Neural progenitor cell (in vitro differentiated cells): ENCODE data around the gene KDM7A. TPM values are rescaled to one million over a fixed set of nuclear protein-coding genes. Genes with fewer than 3 reads are reported as not detected.

Experiments used
- DNase-seq: peaks from one replicate; pipeline ENCODE4 v3.0.0-alpha.2; 2016; ENCODE audit warnings: low spot score
- H2AFZ ChIP-seq: fragments of 200-600 bp; sonication (generic); replicated peaks from 2 replicates; pipeline ENCODE4 v1.6.1; 2016; ENCODE audit warnings: antibody characterized with exemption
- H3F3A ChIP-seq: fragments of 200-600 bp; sonication (generic); 2 replicates; pipeline ENCODE4 v1.6.1; 2016; ENCODE audit warnings: antibody characterized with exemption, low read depth
- H3K27ac ChIP-seq: fragments of 200-600 bp; sonication (generic); 2 replicates; pipeline ENCODE4 v1.5.1; 2016; ENCODE audit warnings: mild to moderate bottlenecking
- H3K27me3 ChIP-seq: fragments of 200-600 bp; sonication (generic); 2 replicates; pipeline ENCODE4 v1.6.1; 2016; ENCODE audit warnings: mild to moderate bottlenecking, moderate library complexity
- H3K36me3 ChIP-seq: fragments of 200-600 bp; sonication (generic); 2 replicates; pipeline ENCODE4 v1.5.1; 2016
- H3K4me1 ChIP-seq: fragments of 200-600 bp; sonication (generic); 2 replicates; pipeline ENCODE4 v1.6.1; 2016; ENCODE audit warnings: mixed run types
- H3K4me2 ChIP-seq: fragments of 200-600 bp; sonication (generic); 2 replicates; pipeline ENCODE4 v1.6.1; 2016
- H3K4me3 ChIP-seq: fragments of 200-600 bp; sonication (generic); 2 replicates; pipeline ENCODE4 v1.5.1; 2016
- H3K79me2 ChIP-seq: fragments of 200-600 bp; sonication (generic); 2 replicates; pipeline ENCODE4 v1.6.1; 2016; ENCODE audit warnings: low read depth
- H3K9ac ChIP-seq: fragments of 200-600 bp; sonication (generic); 2 replicates; pipeline ENCODE4 v1.6.1; 2016
- H3K9me3 ChIP-seq: fragments of 200-600 bp; sonication (generic); 2 replicates; pipeline ENCODE4 v1.5.1; 2016; ENCODE audit warnings: low read depth
- H4K20me1 ChIP-seq: fragments of 200-600 bp; sonication (generic); 2 replicates; pipeline ENCODE4 v1.6.1; 2016; ENCODE audit warnings: low read depth
- H3K27ac Mint-ChIP-seq: 3 replicates; pipeline ENCODE4 v1.8.0; 2021; ENCODE audit warnings: mixed read lengths
- H3K27me3 Mint-ChIP-seq: 2 replicates; pipeline ENCODE4 v1.8.0; 2022; ENCODE audit warnings: low read depth, mild to moderate bottlenecking, inconsistent platforms, moderate library complexity, mixed read lengths; ENCODE audit not compliant: insufficient read depth
- H3K36me3 Mint-ChIP-seq: 3 replicates; pipeline ENCODE4 v1.8.0; 2021; ENCODE audit warnings: mixed read lengths
- H3K4me1 Mint-ChIP-seq: 3 replicates; pipeline ENCODE4 v1.8.0; 2021; ENCODE audit warnings: mixed read lengths
- H3K4me3 Mint-ChIP-seq: 3 replicates; pipeline ENCODE4 v1.8.0; 2021; ENCODE audit warnings: mild to moderate bottlenecking, moderate library complexity, mixed read lengths
- H3K9me3 Mint-ChIP-seq: 3 replicates; pipeline ENCODE4 v1.8.0; 2020; ENCODE audit warnings: mixed read lengths
- CTCF ChIP-seq: fragments of 200-600 bp; sonication (generic); IDR thresholded peaks from 2 replicates; pipeline ENCODE4 v1.5.1; 2017; ENCODE audit warnings: antibody characterized with exemption, mild to moderate bottlenecking
- EZH2 ChIP-seq: fragments of 200-600 bp; sonication (generic); IDR thresholded peaks from 2 replicates; pipeline ENCODE4 v1.6.1; 2017; ENCODE audit warnings: antibody characterized with exemption, mild to moderate bottlenecking, moderate library complexity
- EZH2phosphoT487 ChIP-seq: fragments of 200-600 bp; sonication (generic); IDR thresholded peaks from 2 replicates; pipeline ENCODE4 v1.6.1; 2017; ENCODE audit warnings: antibody characterized with exemption
- total RNA-seq: library from RNA; depleted of rRNA; stranded (reverse); fragments of >200 nt; gene quantifications from 2 replicates; pipeline ENCODE4 v1.2.3, GENCODE V29; 2015; ENCODE audit warnings: low replicate concordance

KDM7A gene
- total RNA-seq, 1 donor from 2014 or later, result 13.6 TPM

GRCh38 chr7:140141256-140141655 lies 35.5 kb downstream of the KDM7A start:
- no peaks in the 10 kb centered on the region for H3K36me3 ChIP-seq
- no peaks in the 10 kb centered on the region for H3K27me3 Mint-ChIP-seq
- H3F3A ChIP-seq, result no peaks in the 10 kb centered on the region
- H3K36me3 Mint-ChIP-seq, result peaks cover 8% of the 10 kb centered on the region
- no peaks in the 10 kb centered on the region for H3K27me3 ChIP-seq
- peaks cover 4% of the 10 kb centered on the region for H3K9me3 Mint-ChIP-seq
- peaks cover 8% of the 10 kb centered on the region for H3K79me2 ChIP-seq
- DNase-seq, result no peak
- no peak overlapping the region for H3K27ac Mint-ChIP-seq
- no peaks in the 10 kb centered on the region for H3K9me3 ChIP-seq
- H3K27ac ChIP-seq, result no peak overlapping the region
- no peaks in the 10 kb centered on the region for H3K4me1 ChIP-seq
- H3K4me3 ChIP-seq, result no peak overlapping the region
- TF ChIP-seq EZH2 (no peak), CTCF (no peak), EZH2phosphoT487 (no peak)
- no peak overlapping the region for H3K9ac ChIP-seq
- no peak overlapping the region for H3K4me3 Mint-ChIP-seq
- no peaks in the 10 kb centered on the region for H4K20me1 ChIP-seq
- H2AFZ ChIP-seq, result no peak overlapping the region
- H3K4me1 Mint-ChIP-seq, result no peaks in the 10 kb centered on the region
- H3K4me2 ChIP-seq, result no peak overlapping the region

- H2AFZ ChIP-seq, result no peak overlapping the region
- DNase-seq, result no peak
- H3K9me3 ChIP-seq, result no peaks in the 10 kb centered on the region
- no peak for TF ChIP-seq EZH2
- no peak for TF ChIP-seq EZH2phosphoT487
- no peak for TF ChIP-seq CTCF
- H3K27ac ChIP-seq, result no peak overlapping the region
- H4K20me1 ChIP-seq, result no peaks in the 10 kb centered on the region
- H3K27me3 Mint-ChIP-seq, result no peaks in the 10 kb centered on the region
- H3K4me3 Mint-ChIP-seq, result no peak overlapping the region
- no peak overlapping the region for H3K4me2 ChIP-seq
- H3K4me1 Mint-ChIP-seq, result no peaks in the 10 kb centered on the region
- no peaks in the 10 kb centered on the region for H3F3A ChIP-seq
- H3K27me3 ChIP-seq, result no peaks in the 10 kb centered on the region
- H3K36me3 Mint-ChIP-seq, result peaks cover 5% of the 10 kb centered on the region
- H3K9ac ChIP-seq, result no peak overlapping the region
- H3K36me3 ChIP-seq, result no peaks in the 10 kb centered on the region
- peaks cover 8% of the 10 kb centered on the region for H3K79me2 ChIP-seq
- H3K4me3 ChIP-seq, result no peak overlapping the region
- no peaks in the 10 kb centered on the region for H3K9me3 Mint-ChIP-seq
- H3K27ac Mint-ChIP-seq, result no peak overlapping the region
- H3K4me1 ChIP-seq, result no peaks in the 10 kb centered on the region
Observed at GRCh38 chr7:140137078-140137477, 39.7 kb downstream of the KDM7A start.

GRCh38 chr7:140136073-140136472 lies 40.7 kb downstream of the KDM7A start:
- Histone ChIP-seq H3K9ac (no peak overlapping the region), H3K4me3 (no peak overlapping the region), H3F3A (no peaks in the 10 kb centered on the region), H3K9me3 (no peaks in the 10 kb centered on the region), H3K4me1 (no peaks in the 10 kb centered on the region), H3K27me3 (no peaks in the 10 kb centered on the region), H3K27ac (no peak overlapping the region), H3K4me2 (no peak overlapping the region), H4K20me1 (no peaks in the 10 kb centered on the region), H3K79me2 (peaks cover 1% of the 10 kb centered on the region), H3K36me3 (no peaks in the 10 kb centered on the region), H2AFZ (no peak overlapping the region)
- Mint-ChIP-seq H3K27me3 (no peaks in the 10 kb centered on the region), H3K36me3 (peaks cover 12% of the 10 kb centered on the region), H3K27ac (no peak overlapping the region), H3K4me1 (no peaks in the 10 kb centered on the region), H3K4me3 (no peak overlapping the region), H3K9me3 (peaks cover 4% of the 10 kb centered on the region)
- TF ChIP-seq EZH2 (no peak), CTCF (no peak), EZH2phosphoT487 (no peak)
- no peak for DNase-seq
